GM12878 (cell line): ENCODE measurements around the gene AFTPH. TPM values are rescaled to one million over a fixed set of nuclear protein-coding genes. Genes with fewer than 3 reads are reported as not detected.

Experiments
- EGR1 ChIP-seq, 2 experiments: IDR thresholded peaks; 1 replicate in 1 of 2; 2 replicates in 1 of 2; pipeline ENCODE4 v1.6.1; 2011 to 2012; ENCODE audit warnings: low read depth in 2 of 2, low read length in 2 of 2, borderline replicate concordance in 1 of 2, mild to moderate bottlenecking in 1 of 2, moderate library complexity in 1 of 2
- EP300 ChIP-seq, 2 experiments: fragments of 150-350 bp in 1 of 2; IDR thresholded peaks; 2 replicates each; pipeline ENCODE4 v1.6.1; 2011 to 2012; ENCODE audit warnings: low read depth in 2 of 2, low read length in 2 of 2, borderline replicate concordance in 1 of 2, improper control_type of control experiment in 1 of 2, inconsistent platforms in 1 of 2; ENCODE audit not compliant: control insufficient read depth in 1 of 2
- FOXM1 ChIP-seq: IDR thresholded peaks from 2 replicates; pipeline ENCODE4 v1.6.1; 2012; ENCODE audit warnings: low read depth, mild to moderate bottlenecking, inconsistent platforms, low read length, moderate library complexity
- GABPA ChIP-seq: IDR thresholded peaks from 2 replicates; pipeline ENCODE4 v1.6.1; 2014; ENCODE audit warnings: antibody characterized with exemption, low read depth, mild to moderate bottlenecking, inconsistent platforms
- HCFC1 ChIP-seq: fragments of 150-350 bp; IDR thresholded peaks from 2 replicates; pipeline ENCODE4 v1.6.1; 2014; ENCODE audit warnings: low read length
- HDGF ChIP-seq: fragments of 450-650 bp; IDR thresholded peaks from 2 replicates; pipeline ENCODE4 v1.6.1; 2016; ENCODE audit warnings: antibody characterized with exemption
- IKZF2 ChIP-seq, 2 experiments: fragments of 450-650 bp; IDR thresholded peaks; 2 replicates each; pipeline ENCODE4 v1.6.1; 2017; ENCODE audit warnings: mild to moderate bottlenecking in 2 of 2, moderate library complexity in 2 of 2
- MTA3 ChIP-seq: IDR thresholded peaks from 2 replicates; pipeline ENCODE4 v1.6.1; 2012; ENCODE audit warnings: low read length, inconsistent platforms, borderline replicate concordance
- MYC ChIP-seq: IDR thresholded peaks from 2 replicates; pipeline ENCODE4 v1.6.1; 2011; ENCODE audit warnings: mild to moderate bottlenecking, low read length, moderate library complexity, inconsistent platforms; ENCODE audit not compliant: insufficient read depth, insufficient replicate concordance, insufficient read length, severe bottlenecking
- NBN ChIP-seq: fragments of 450-650 bp; IDR thresholded peaks from 2 replicates; pipeline ENCODE4 v1.6.1; 2016
- PML ChIP-seq: IDR thresholded peaks from 2 replicates; pipeline ENCODE4 v1.6.1; 2012; ENCODE audit warnings: low read length, inconsistent platforms
- RBBP5 ChIP-seq: fragments of 200-600 bp; sonication (generic); conservative IDR thresholded peaks from 2 replicates; pipeline ENCODE4 v1.6.1; 2016
- SUZ12 ChIP-seq: fragments of 200-600 bp; sonication (generic); IDR thresholded peaks from one replicate; pipeline ENCODE4 v1.6.1; 2018; ENCODE audit warnings: antibody characterized with exemption, mild to moderate bottlenecking; ENCODE audit not compliant: unreplicated experiment
- polyA plus RNA-seq, 11 experiments: library from polyadenylated mRNA; depleted of rRNA in 4 of 11; unstranded in 6 of 11; stranded (reverse) in 5 of 11; fragments of >200 nt; fragmentation: Nextera tagmentation in 4 of 11; fragmentation: Illumina TruSeq in 1 of 11; extraction: Ambion mirVana in 4 of 11; extraction: Trizol in 1 of 11; gene quantifications; 1 replicate in 1 of 11; 2 replicates in 10 of 11; pipeline versions ENCODE4 v1.2.1 to v1.2.3, GENCODE V29; 2011 to 2016; ENCODE audit warnings: inconsistent platforms in 2 of 11, missing spikeins in 2 of 11, low read depth in 1 of 11
- total RNA-seq, 4 experiments: library from RNA; depleted of rRNA in 3 of 4; stranded (reverse); fragments of >200 nt in 3 of 4; fragmentation: Illumina TruSeq in 1 of 4; extraction: Trizol in 1 of 4; gene quantifications; 2 replicates each; pipeline versions ENCODE4 v1.2.1 to v1.2.3, GENCODE V29; 2013 to 2021
- TF ChIP-seq, protein P1 (sequence below): fragments of 450-650 bp; formaldehyde crosslinking; IDR thresholded peaks from 2 replicates; pipeline ENCODE4 v1.5.0; 2022; ENCODE audit warnings: mild to moderate bottlenecking, missing genetic modification characterization
- TF ChIP-seq, protein P2 (sequence below): fragments of 450-650 bp; formaldehyde crosslinking; IDR thresholded peaks from 2 replicates; pipeline ENCODE4 v1.4.0; 2022; ENCODE audit warnings: mild to moderate bottlenecking, moderate library complexity
- TF ChIP-seq, protein P3 (sequence below): fragments of 150-350 bp; IDR thresholded peaks from 2 replicates; pipeline ENCODE4 v1.6.1; 2016; ENCODE audit warnings: low read depth, low read length
- TF ChIP-seq, protein P4 (sequence below): fragments of 450-650 bp; IDR thresholded peaks from 2 replicates; pipeline ENCODE4 v1.6.1; 2017; ENCODE audit warnings: borderline replicate concordance

Gene AFTPH
- total and polyA plus RNA-seq, 10 of the 15 experiments (the other 5 are each of a cell fraction or from before 2014, with no cell fraction given) = 25.6 to 77.3 (median 39.5) TPM

DNA sequence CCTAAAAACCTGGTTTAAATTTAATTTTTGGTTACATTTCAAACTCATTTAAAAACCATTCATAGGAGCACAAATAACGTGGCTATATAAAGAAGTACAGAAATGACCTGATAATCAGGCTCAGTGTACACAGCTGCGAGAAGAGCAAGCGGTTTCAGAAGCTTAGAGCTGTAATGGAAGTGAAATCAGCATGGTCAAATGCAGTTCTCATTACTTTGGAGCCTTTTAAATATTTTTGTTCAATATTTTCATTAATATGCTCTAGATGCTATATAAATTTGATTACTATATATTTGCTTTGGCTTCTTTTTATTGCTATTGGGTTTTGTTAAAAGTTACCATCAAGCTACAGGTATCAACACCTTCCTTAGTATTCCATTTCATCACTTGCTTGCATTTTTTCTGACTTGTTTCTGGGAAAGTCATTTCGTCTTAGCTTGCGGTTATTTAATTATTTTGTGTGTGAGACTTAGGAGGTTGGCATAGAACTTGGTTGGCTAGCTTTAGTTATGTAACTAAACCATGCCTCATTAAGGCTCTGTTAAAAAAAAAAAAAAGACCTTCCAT is 58.7 kb downstream of the AFTPH start (continued):
- TF ChIP-seq, protein P1, sequence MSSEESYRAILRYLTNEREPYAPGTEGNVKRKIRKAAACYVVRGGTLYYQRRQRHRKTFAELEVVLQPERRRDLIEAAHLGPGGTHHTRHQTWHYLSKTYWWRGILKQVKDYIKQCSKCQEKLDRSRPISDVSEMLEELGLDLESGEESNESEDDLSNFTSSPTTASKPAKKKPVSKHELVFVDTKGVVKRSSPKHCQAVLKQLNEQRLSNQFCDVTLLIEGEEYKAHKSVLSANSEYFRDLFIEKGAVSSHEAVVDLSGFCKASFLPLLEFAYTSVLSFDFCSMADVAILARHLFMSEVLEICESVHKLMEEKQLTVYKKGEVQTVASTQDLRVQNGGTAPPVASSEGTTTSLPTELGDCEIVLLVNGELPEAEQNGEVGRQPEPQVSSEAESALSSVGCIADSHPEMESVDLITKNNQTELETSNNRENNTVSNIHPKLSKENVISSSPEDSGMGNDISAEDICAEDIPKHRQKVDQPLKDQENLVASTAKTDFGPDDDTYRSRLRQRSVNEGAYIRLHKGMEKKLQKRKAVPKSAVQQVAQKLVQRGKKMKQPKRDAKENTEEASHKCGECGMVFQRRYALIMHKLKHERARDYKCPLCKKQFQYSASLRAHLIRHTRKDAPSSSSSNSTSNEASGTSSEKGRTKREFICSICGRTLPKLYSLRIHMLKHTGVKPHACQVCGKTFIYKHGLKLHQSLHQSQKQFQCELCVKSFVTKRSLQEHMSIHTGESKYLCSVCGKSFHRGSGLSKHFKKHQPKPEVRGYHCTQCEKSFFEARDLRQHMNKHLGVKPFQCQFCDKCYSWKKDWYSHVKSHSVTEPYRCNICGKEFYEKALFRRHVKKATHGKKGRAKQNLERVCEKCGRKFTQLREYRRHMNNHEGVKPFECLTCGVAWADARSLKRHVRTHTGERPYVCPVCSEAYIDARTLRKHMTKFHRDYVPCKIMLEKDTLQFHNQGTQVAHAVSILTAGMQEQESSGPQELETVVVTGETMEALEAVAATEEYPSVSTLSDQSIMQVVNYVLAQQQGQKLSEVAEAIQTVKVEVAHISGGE (CRISPR knock-in tag) = no peak
- TF ChIP-seq HDGF (no peak), PML (no peak), EGR1 (IDR thresholded peaks at IDR 0.05; ENCODE audit: borderline replicate concordance in 1 of 2, low read depth in 2 of 2, low read length in 2 of 2) (no peak), HCFC1 (no peak), EP300 (IDR thresholded peaks at IDR 0.05; ENCODE audit: borderline replicate concordance in 1 of 2, control insufficient read depth in 1 of 2, low read depth in 2 of 2, low read length in 2 of 2) (peak; percentile 24 to 56; a peak in 3 of 4 replicates), SUZ12 (no peak), IKZF2 (IDR thresholded peaks at IDR 0.05) (peak; percentile 69 to 71; a peak in 3 of 4 replicates), MTA3 (no peak), FOXM1 (peak; percentile 78; the same call in 1 of the 2 replicates), MYC (no peak), RBBP5 (no peak), NBN (peak; percentile 31; the same call in 1 of the 2 replicates), GABPA (0 out of 2 replicates have a peak, but pooled peaks have one; percentile 36)
- TF ChIP-seq, protein P2, sequence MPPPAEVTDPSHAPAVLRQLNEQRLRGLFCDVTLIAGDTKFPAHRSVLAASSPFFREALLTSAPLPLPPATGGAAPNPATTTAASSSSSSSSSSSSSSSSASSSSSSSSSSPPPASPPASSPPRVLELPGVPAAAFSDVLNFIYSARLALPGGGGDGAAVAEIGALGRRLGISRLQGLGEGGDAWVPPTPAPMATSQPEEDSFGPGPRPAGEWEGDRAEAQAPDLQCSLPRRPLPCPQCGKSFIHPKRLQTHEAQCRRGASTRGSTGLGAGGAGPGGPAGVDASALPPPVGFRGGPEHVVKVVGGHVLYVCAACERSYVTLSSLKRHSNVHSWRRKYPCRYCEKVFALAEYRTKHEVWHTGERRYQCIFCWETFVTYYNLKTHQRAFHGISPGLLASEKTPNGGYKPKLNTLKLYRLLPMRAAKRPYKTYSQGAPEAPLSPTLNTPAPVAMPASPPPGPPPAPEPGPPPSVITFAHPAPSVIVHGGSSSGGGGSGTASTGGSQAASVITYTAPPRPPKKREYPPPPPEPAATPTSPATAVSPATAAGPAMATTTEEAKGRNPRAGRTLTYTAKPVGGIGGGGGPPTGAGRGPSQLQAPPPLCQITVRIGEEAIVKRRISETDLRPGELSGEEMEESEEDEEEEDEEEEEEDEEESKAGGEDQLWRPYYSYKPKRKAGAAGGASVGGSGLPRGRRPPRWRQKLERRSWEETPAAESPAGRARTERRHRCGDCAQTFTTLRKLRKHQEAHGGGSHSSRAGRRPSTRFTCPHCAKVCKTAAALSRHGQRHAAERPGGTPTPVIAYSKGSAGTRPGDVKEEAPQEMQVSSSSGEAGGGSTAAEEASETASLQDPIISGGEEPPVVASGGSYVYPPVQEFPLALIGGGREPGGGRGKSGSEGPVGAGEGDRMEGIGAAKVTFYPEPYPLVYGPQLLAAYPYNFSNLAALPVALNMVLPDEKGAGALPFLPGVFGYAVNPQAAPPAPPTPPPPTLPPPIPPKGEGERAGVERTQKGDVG (CRISPR knock-in tag) = no peak
- TF ChIP-seq, protein P3, sequence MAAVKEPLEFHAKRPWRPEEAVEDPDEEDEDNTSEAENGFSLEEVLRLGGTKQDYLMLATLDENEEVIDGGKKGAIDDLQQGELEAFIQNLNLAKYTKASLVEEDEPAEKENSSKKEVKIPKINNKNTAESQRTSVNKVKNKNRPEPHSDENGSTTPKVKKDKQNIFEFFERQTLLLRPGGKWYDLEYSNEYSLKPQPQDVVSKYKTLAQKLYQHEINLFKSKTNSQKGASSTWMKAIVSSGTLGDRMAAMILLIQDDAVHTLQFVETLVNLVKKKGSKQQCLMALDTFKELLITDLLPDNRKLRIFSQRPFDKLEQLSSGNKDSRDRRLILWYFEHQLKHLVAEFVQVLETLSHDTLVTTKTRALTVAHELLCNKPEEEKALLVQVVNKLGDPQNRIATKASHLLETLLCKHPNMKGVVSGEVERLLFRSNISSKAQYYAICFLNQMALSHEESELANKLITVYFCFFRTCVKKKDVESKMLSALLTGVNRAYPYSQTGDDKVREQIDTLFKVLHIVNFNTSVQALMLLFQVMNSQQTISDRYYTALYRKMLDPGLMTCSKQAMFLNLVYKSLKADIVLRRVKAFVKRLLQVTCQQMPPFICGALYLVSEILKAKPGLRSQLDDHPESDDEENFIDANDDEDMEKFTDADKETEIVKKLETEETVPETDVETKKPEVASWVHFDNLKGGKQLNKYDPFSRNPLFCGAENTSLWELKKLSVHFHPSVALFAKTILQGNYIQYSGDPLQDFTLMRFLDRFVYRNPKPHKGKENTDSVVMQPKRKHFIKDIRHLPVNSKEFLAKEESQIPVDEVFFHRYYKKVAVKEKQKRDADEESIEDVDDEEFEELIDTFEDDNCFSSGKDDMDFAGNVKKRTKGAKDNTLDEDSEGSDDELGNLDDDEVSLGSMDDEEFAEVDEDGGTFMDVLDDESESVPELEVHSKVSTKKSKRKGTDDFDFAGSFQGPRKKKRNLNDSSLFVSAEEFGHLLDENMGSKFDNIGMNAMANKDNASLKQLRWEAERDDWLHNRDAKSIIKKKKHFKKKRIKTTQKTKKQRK = no peak
- TF ChIP-seq, protein P4, sequence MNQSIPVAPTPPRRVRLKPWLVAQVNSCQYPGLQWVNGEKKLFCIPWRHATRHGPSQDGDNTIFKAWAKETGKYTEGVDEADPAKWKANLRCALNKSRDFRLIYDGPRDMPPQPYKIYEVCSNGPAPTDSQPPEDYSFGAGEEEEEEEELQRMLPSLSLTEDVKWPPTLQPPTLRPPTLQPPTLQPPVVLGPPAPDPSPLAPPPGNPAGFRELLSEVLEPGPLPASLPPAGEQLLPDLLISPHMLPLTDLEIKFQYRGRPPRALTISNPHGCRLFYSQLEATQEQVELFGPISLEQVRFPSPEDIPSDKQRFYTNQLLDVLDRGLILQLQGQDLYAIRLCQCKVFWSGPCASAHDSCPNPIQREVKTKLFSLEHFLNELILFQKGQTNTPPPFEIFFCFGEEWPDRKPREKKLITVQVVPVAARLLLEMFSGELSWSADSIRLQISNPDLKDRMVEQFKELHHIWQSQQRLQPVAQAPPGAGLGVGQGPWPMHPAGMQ = no peak
